Loucy (cell line): ENCODE results near the gene AGBL3.

Source experiments
- EZH2phosphoT487 ChIP-seq: fragments of 200-600 bp; IDR thresholded peaks from 2 replicates; pipeline ENCODE4 v1.6.1; 2018; ENCODE audit warnings: antibody characterized with exemption, mild to moderate bottlenecking, moderate library complexity, borderline replicate concordance
- TF ChIP-seq, protein P1 (sequence below): fragments of 200-600 bp; sonication (generic); conservative IDR thresholded peaks from 2 replicates; pipeline ENCODE4 v1.5.1; 2014; ENCODE audit warnings: mild to moderate bottlenecking, antibody characterized with exemption, low read length

DNA sequence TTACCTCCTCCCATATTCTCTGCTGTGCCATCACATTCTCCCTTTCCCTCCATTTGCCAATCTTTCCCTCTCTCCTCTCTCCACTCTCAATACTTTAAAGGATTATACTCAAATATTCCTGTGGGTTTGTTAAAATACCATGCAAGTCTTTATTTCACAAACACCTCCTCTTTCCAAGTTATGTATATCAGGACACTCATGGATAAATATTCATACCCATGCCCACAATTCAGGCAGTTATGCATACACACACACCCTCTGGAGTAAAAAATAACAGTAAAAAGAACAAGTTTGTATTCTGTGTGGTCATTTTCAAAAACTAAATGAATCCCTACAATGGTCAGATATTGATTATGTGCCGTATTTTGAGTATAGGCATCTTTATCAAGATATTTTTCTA lies 88.2 kb downstream of the AGBL3 start:
- TF ChIP-seq, protein P1, sequence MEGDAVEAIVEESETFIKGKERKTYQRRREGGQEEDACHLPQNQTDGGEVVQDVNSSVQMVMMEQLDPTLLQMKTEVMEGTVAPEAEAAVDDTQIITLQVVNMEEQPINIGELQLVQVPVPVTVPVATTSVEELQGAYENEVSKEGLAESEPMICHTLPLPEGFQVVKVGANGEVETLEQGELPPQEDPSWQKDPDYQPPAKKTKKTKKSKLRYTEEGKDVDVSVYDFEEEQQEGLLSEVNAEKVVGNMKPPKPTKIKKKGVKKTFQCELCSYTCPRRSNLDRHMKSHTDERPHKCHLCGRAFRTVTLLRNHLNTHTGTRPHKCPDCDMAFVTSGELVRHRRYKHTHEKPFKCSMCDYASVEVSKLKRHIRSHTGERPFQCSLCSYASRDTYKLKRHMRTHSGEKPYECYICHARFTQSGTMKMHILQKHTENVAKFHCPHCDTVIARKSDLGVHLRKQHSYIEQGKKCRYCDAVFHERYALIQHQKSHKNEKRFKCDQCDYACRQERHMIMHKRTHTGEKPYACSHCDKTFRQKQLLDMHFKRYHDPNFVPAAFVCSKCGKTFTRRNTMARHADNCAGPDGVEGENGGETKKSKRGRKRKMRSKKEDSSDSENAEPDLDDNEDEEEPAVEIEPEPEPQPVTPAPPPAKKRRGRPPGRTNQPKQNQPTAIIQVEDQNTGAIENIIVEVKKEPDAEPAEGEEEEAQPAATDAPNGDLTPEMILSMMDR = no peak
- TF ChIP-seq EZH2phosphoT487 = no peak
